WTC11 (cell line): Measurements from ENCODE around the gene TRAFD1. TPM values are rescaled to one million over a fixed set of nuclear protein-coding genes. Genes with fewer than 3 reads are reported as not detected.
A peak's percentile ranks its signal among the peaks of the same experiment; 100 is the strongest.

Source experiments
- AFF4 ChIP-seq: sonication (generic); formaldehyde crosslinking; IDR thresholded peaks from 2 replicates; pipeline ENCODE4 v1.8.1; 2023; ENCODE audit warnings: mild to moderate bottlenecking, missing genetic modification reagents, borderline replicate concordance
- AR ChIP-seq: fragments of 250-450 bp; sonication (Bioruptor Pico); IDR thresholded peaks from 2 replicates; pipeline ENCODE4 v1.9.0; 2021; ENCODE audit warnings: mild to moderate bottlenecking
- ATF6 ChIP-seq: sonication (generic); formaldehyde crosslinking; IDR thresholded peaks from 2 replicates; pipeline ENCODE4 v1.8.1; 2023; ENCODE audit warnings: mild to moderate bottlenecking, missing genetic modification reagents
- E2F5 ChIP-seq: sonication (generic); formaldehyde crosslinking; IDR thresholded peaks from 2 replicates; pipeline ENCODE4 v1.8.1; 2022; ENCODE audit warnings: mild to moderate bottlenecking, moderate library complexity, missing genetic modification reagents
- EMX1 ChIP-seq: fragments of 250-450 bp; sonication (Bioruptor Pico); IDR thresholded peaks from 2 replicates; pipeline ENCODE4 v1.8.0; 2021; ENCODE audit warnings: mild to moderate bottlenecking
- ESRRA ChIP-seq: sonication (generic); formaldehyde crosslinking; IDR thresholded peaks from 2 replicates; pipeline ENCODE4 v1.8.1; 2022; ENCODE audit warnings: mild to moderate bottlenecking, missing genetic modification reagents, borderline replicate concordance
- FOXJ3 ChIP-seq: sonication (generic); formaldehyde crosslinking; IDR thresholded peaks from 2 replicates; pipeline ENCODE4 v1.9.0; 2021; ENCODE audit warnings: missing genetic modification reagents, mild to moderate bottlenecking, borderline replicate concordance
- FOXK1 ChIP-seq: sonication (generic); formaldehyde crosslinking; IDR thresholded peaks from 2 replicates; pipeline ENCODE4 v1.8.0; 2022; ENCODE audit warnings: mild to moderate bottlenecking, moderate library complexity, missing genetic modification reagents
- HMGXB4 ChIP-seq: sonication (generic); formaldehyde crosslinking; IDR thresholded peaks from 2 replicates; pipeline ENCODE4 v1.8.1; 2023; ENCODE audit warnings: mild to moderate bottlenecking, moderate library complexity, missing genetic modification reagents
- NFATC4 ChIP-seq: fragments of 250-450 bp; sonication (Bioruptor Pico); IDR thresholded peaks from 2 replicates; pipeline ENCODE4 v1.9.0; 2021; ENCODE audit warnings: mild to moderate bottlenecking
- NR1H2 ChIP-seq: sonication (generic); formaldehyde crosslinking; IDR thresholded peaks from 2 replicates; pipeline ENCODE4 v1.9.0; 2021; ENCODE audit warnings: mild to moderate bottlenecking, moderate library complexity, missing genetic modification reagents
- PRRX2 ChIP-seq: fragments of 250-450 bp; sonication (Bioruptor Pico); IDR thresholded peaks from 2 replicates; pipeline ENCODE4 v1.8.0; 2021; ENCODE audit warnings: mild to moderate bottlenecking
- RELA ChIP-seq: sonication (generic); formaldehyde crosslinking; IDR thresholded peaks from 2 replicates; pipeline ENCODE4 v1.8.1; 2022; ENCODE audit warnings: missing genetic modification reagents, mild to moderate bottlenecking, borderline replicate concordance
- TEAD1 ChIP-seq: sonication (generic); formaldehyde crosslinking; IDR thresholded peaks from 2 replicates; pipeline ENCODE4 v1.8.0; 2022; ENCODE audit warnings: mild to moderate bottlenecking, missing genetic modification reagents
- USF1 ChIP-seq: sonication (generic); formaldehyde crosslinking; IDR thresholded peaks from 2 replicates; pipeline ENCODE4 v1.8.0; 2022; ENCODE audit warnings: mild to moderate bottlenecking, missing genetic modification reagents
- ZBTB21 ChIP-seq: sonication (generic); formaldehyde crosslinking; IDR thresholded peaks from 2 replicates; pipeline ENCODE4 v1.8.1; 2023; ENCODE audit warnings: mild to moderate bottlenecking, missing genetic modification reagents, borderline replicate concordance
- ZMAT4 ChIP-seq: fragments of 250-450 bp; sonication (Bioruptor Pico); IDR thresholded peaks from 2 replicates; pipeline ENCODE4 v1.9.0; 2021; ENCODE audit warnings: mild to moderate bottlenecking
- ZNF138 ChIP-seq: sonication (generic); formaldehyde crosslinking; conservative IDR thresholded peaks from 2 replicates; pipeline ENCODE4 v1.8.1; 2022; ENCODE audit warnings: mild to moderate bottlenecking, moderate library complexity, missing genetic modification reagents
- ZNF263 ChIP-seq: sonication (generic); formaldehyde crosslinking; IDR thresholded peaks from 2 replicates; pipeline ENCODE4 v1.8.1; 2022; ENCODE audit warnings: low read depth, mild to moderate bottlenecking, moderate library complexity, missing genetic modification reagents
- ZNF532 ChIP-seq: fragments of 250-450 bp; sonication (Bioruptor Pico); IDR thresholded peaks from 2 replicates; pipeline ENCODE4 v1.9.0; 2021; ENCODE audit warnings: mild to moderate bottlenecking, borderline replicate concordance
- total RNA-seq: library from RNA; stranded (reverse); gene quantifications from 3 replicates; pipeline ENCODE4 v1.2.3, GENCODE V29; 2021

The TRAFD1 gene
- total RNA-seq, 1 experiment from 2014 or later: 25.1 TPM

- TF ChIP-seq NFATC4 (CRISPR knock-in tag) (no peak), NR1H2 (no peak), TEAD1 (CRISPR knock-in tag) (peak; percentile 34; the same call in 1 of the 2 replicates), ATF6 (no peak), ESRRA (no peak), AR (CRISPR knock-in tag) (no peak), E2F5 (CRISPR knock-in tag) (no peak), ZNF532 (CRISPR knock-in tag) (no peak), USF1 (CRISPR knock-in tag) (peak; percentile 65; the same call in 1 of the 2 replicates), ZNF263 (CRISPR knock-in tag) (no peak), ZMAT4 (CRISPR knock-in tag) (no peak), ZBTB21 (CRISPR knock-in tag) (no peak), FOXJ3 (CRISPR knock-in tag) (no peak), AFF4 (CRISPR knock-in tag) (no peak), PRRX2 (CRISPR knock-in tag) (no peak), EMX1 (CRISPR knock-in tag) (no peak), HMGXB4 (no peak), RELA (no peak), ZNF138 (CRISPR knock-in tag) (no peak), FOXK1 (CRISPR knock-in tag) (peak; percentile 78)
Observed at GRCh38 chr12:112125250-112125999, at the start of gene TRAFD1 (continued).
